Left ventricle myocardium inferior (tissue), 1 donor: ENCODE results near the gene SAE1. TPM values are rescaled to one million over a fixed set of nuclear protein-coding genes. Genes with fewer than 3 reads are reported as not detected.

ENCODE experiments used
- DNase-seq: peaks from one replicate; pipeline ENCODE4 v3.0.0-alpha.2; 2020
- H3K27ac ChIP-seq: fragments of 200-600 bp; replicated peaks from 2 replicates; pipeline ENCODE4 v1.8.0; 2021
- H3K27me3 ChIP-seq: fragments of 200-600 bp; 2 replicates; pipeline ENCODE4 v1.8.0; 2021; ENCODE audit warnings: low read depth
- H3K36me3 ChIP-seq: fragments of 200-600 bp; 2 replicates; pipeline ENCODE4 v1.8.0; 2021
- H3K4me1 ChIP-seq: fragments of 200-600 bp; 2 replicates; pipeline ENCODE4 v1.8.0; 2021
- H3K4me3 ChIP-seq: fragments of 200-600 bp; 2 replicates; pipeline ENCODE4 v1.8.0; 2021; ENCODE audit warnings: mild to moderate bottlenecking, moderate library complexity
- H3K9me3 ChIP-seq: fragments of 200-600 bp; replicated peaks from 2 replicates; pipeline ENCODE4 v1.8.0; 2021
- CTCF ChIP-seq: fragments of 200-600 bp; IDR thresholded peaks from 2 replicates; pipeline ENCODE4 v1.8.0; 2021; ENCODE audit warnings: antibody characterized with exemption, mild to moderate bottlenecking, borderline replicate concordance
- intact Hi-C: fragments of 100-400 bp; cut with micrococcal nuclease; formaldehyde crosslinking; loops from one replicate; pipeline ENCODE4 v1.11.0; 2022
- total RNA-seq: library from RNA; stranded (reverse); fragmentation: NEBNext Ultra II Directional; extraction: Animal tissue kit (Norgen Biotek cat#: 25700); gene quantifications from one replicate; pipeline ENCODE4 v1.2.1, GENCODE V29; 2021
- donor health status: DM: no; HTN: yes; CAD: no; lungs with severe emphysema.

The SAE1 gene
- total RNA-seq, 1 donor from 2014 or later, result 42.5 TPM

- no peak for TF ChIP-seq CTCF
- Histone ChIP-seq H3K27ac (no peak overlapping the region), H3K27me3 (no peaks in the 10 kb centered on the region), H3K9me3 (no peaks in the 10 kb centered on the region), H3K4me1 (peaks cover 6% of the 10 kb centered on the region), H3K4me3 (no peak overlapping the region), H3K36me3 (peaks cover 47% of the 10 kb centered on the region)
- no peak for DNase-seq
- intact Hi-C loops, result no loop called here
Observed at GRCh38 chr19:47143322-47144073, 12.9 kb downstream of the SAE1 start.

- H3K4me1 ChIP-seq, result peaks cover 7% of the 10 kb centered on the region
- no peaks in the 10 kb centered on the region for H3K27me3 ChIP-seq
- DNase-seq, result no peak
- TF ChIP-seq CTCF, result no peak
- H3K36me3 ChIP-seq, result peaks cover 51% of the 10 kb centered on the region
- no peaks in the 10 kb centered on the region for H3K9me3 ChIP-seq
- no peak overlapping the region for H3K4me3 ChIP-seq
- no peak overlapping the region for H3K27ac ChIP-seq
- intact Hi-C loops, result no loop called here
Observed at GRCh38 chr19:47144630-47145029, 14.0 kb downstream of the SAE1 start.

- DNase-seq, result no peak
- Histone ChIP-seq H3K9me3 (no peaks in the 10 kb centered on the region), H3K4me3 (no peak overlapping the region), H3K4me1 (peaks cover 11% of the 10 kb centered on the region), H3K36me3 (peaks cover 59% of the 10 kb centered on the region), H3K27me3 (no peaks in the 10 kb centered on the region), H3K27ac (no peak overlapping the region)
- intact Hi-C loops, result no loop called here
- TF ChIP-seq CTCF, result no peak
Observed at GRCh38 chr19:47145639-47146486, 15.2 kb downstream of the SAE1 start.

- H3K27ac ChIP-seq, result no peak overlapping the region
- no peak overlapping the region for H3K4me3 ChIP-seq
- no peaks in the 10 kb centered on the region for H3K9me3 ChIP-seq
- H3K36me3 ChIP-seq, result peaks cover 69% of the 10 kb centered on the region
- intact Hi-C loops, result no loop called here
- TF ChIP-seq CTCF, result no peak
- no peak for DNase-seq
- peaks cover 5% of the 10 kb centered on the region for H3K4me1 ChIP-seq
- no peaks in the 10 kb centered on the region for H3K27me3 ChIP-seq
Observed at GRCh38 chr19:47146920-47147319, 16.3 kb downstream of the SAE1 start.

GRCh38 chr19:47151627-47152026, 21.0 kb downstream of the SAE1 start:
- TF ChIP-seq CTCF, result no peak
- Histone ChIP-seq H3K27ac (no peak overlapping the region), H3K36me3 (peaks cover 66% of the 10 kb centered on the region), H3K4me3 (no peak overlapping the region), H3K4me1 (peaks cover 26% of the 10 kb centered on the region), H3K27me3 (no peaks in the 10 kb centered on the region), H3K9me3 (no peaks in the 10 kb centered on the region)
- intact Hi-C loops, result loop anchor here (5.0 to 10.0 kb wide), 2 partner anchors 63 to 96 kb away; no protein-coding TSS in a partner anchor
- no peak for DNase-seq
